HG03575 (cell line): ENCODE results near the gene NEK2.
A peak's percentile ranks its signal among the peaks of the same experiment; 100 is the strongest.
"Not testable (repeated sequence)": the region's sequence is repeated elsewhere in the genome, so short reads cannot be mapped to it uniquely, and the experiment has no call there.

Experiments used
- ATAC-seq: cut with Tn5 transposase; IDR thresholded peaks from one replicate; pipeline ENCODE4 v1.9.1; 2021; ENCODE audit not compliant: unreplicated experiment, insufficient number of reproducible peaks, low FRiP score; ENCODE audit errors: extremely low read depth

The NEK2 gene

GRCh38 chr1:211675230-211676105 is at the start of gene NEK2:
Gene NEK2, minus strand, starts transcription at chr1:211675621. Its CDS starts 142 bp downstream, at chr1:211675479.
- ATAC-seq, result peak; percentile 59

- ATAC-seq, result no peak
These were observed 49.3 kb upstream of the NEK2 start for GRCh38 chr1:211724687-211725196.

- no peak for ATAC-seq
These were observed 47.9 kb upstream of the NEK2 start for GRCh38 chr1:211723273-211723672.

GRCh38 chr1:211722277-211723175 is 47.1 kb upstream of the NEK2 start:
- no peak for ATAC-seq

- ATAC-seq, result not testable (repeated sequence)
These were observed 41.1 kb upstream of the NEK2 start for GRCh38 chr1:211716555-211716954.

- no peak for ATAC-seq
These were observed 40.5 kb upstream of the NEK2 start for GRCh38 chr1:211715971-211716370.

GRCh38 chr1:211714154-211714553 is 38.7 kb upstream of the NEK2 start:
- ATAC-seq, result no peak

GRCh38 chr1:211713231-211713630 is 37.8 kb upstream of the NEK2 start:
- ATAC-seq, result no peak

GRCh38 chr1:211711315-211711705 is 35.9 kb upstream of the NEK2 start:
- ATAC-seq, result no peak

- ATAC-seq, result no peak
These were observed 35.3 kb upstream of the NEK2 start for GRCh38 chr1:211710566-211711314.

GRCh38 chr1:211708926-211709325 is 33.5 kb upstream of the NEK2 start:
- ATAC-seq, result no peak

- no peak for ATAC-seq
These were observed 32.6 kb upstream of the NEK2 start for GRCh38 chr1:211708006-211708405.

- no peak for ATAC-seq
These were observed 30.2 kb upstream of the NEK2 start for GRCh38 chr1:211705467-211706091.

GRCh38 chr1:211704543-211704942 is 29.1 kb upstream of the NEK2 start:
- no peak for ATAC-seq

- ATAC-seq, result no peak
These were observed 28.6 kb upstream of the NEK2 start for GRCh38 chr1:211703812-211704537.

- no peak for ATAC-seq
These were observed 26.3 kb upstream of the NEK2 start for GRCh38 chr1:211701733-211702132.

GRCh38 chr1:211699059-211699458 is 23.6 kb upstream of the NEK2 start:
- no peak for ATAC-seq
